GM12874 (cell line): ENCODE data around the gene FASLG.

Experiments
- CTCF ChIP-seq: IDR thresholded peaks from 2 replicates; pipeline ENCODE4 v1.5.1; 2011; ENCODE audit warnings: low read depth, mild to moderate bottlenecking, control low read depth, low read length, moderate library complexity; ENCODE audit not compliant: insufficient read depth

Gene FASLG

GRCh38 chr1:172630868-172631267 lies 28.0 kb upstream of the FASLG start:
- no peak for TF ChIP-seq CTCF

- TF ChIP-seq CTCF, result no peak
Observed at GRCh38 chr1:172637522-172637921, 21.4 kb upstream of the FASLG start.

GRCh38 chr1:172638249-172638648 lies 20.7 kb upstream of the FASLG start:
- TF ChIP-seq CTCF, result no peak

GRCh38 chr1:172638885-172639831 lies 19.7 kb upstream of the FASLG start:
- no peak for TF ChIP-seq CTCF

- TF ChIP-seq CTCF, result no peak
Observed at GRCh38 chr1:172640111-172640510, 18.8 kb upstream of the FASLG start.

- TF ChIP-seq CTCF, result no peak
Observed at GRCh38 chr1:172641492-172641891, 17.4 kb upstream of the FASLG start.

GRCh38 chr1:172642970-172643369 lies 15.9 kb upstream of the FASLG start:
- no peak for TF ChIP-seq CTCF
